ENCODE measurements around the gene SLC19A2.

- no peak for TF ChIP-seq CTCF (IDR thresholded peaks at IDR 0.05)
- no peak for TF ChIP-seq EP300 (IDR thresholded peaks at IDR 0.05)
- TF ChIP-seq POLR2A (IDR thresholded peaks at IDR 0.05; ENCODE audit: low read depth) = no peak
- TF ChIP-seq POLR2AphosphoS5 (IDR thresholded peaks at IDR 0.05) = no peak
These were observed 24.2 kb downstream of the SLC19A2 start for GRCh38 chr1:169461390-169462000.
